ENCODE measurements around the gene KLF15. TPM values are rescaled to one million over a fixed set of nuclear protein-coding genes. Genes with fewer than 3 reads are reported as not detected.

KLF15 gene
- polyA plus RNA-seq, 1 donor (not counting 4 experiments of a cell fraction or from before 2014, with no cell fraction given): 0.03 TPM

DNA sequence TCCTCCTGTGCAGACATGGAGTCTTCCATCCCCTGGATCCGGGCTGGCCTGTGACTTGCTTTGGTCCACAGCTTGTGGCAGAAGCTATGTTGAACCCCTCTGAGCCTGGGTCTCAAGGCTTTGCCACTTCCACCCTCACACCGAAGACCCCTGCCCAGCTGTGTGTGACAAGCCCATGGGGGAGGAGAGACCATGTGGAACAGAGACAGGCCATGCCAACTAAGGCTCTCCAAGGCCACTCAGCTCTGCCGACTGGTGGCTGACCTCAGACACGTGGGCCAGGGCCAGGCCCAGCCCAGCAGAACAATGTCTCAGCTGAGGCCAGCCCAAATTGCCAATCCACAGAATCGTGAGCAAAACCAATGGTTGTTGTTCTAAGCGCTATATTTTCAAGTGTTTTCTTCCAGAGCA is 21.1 kb upstream of the KLF15 start:
- Histone ChIP-seq H3K27ac (ENCODE audit: control insufficient read depth, insufficient read depth, low read length) (no peak overlapping the region), H2AFZ (ENCODE audit: control insufficient read depth, low read length) (no peak overlapping the region), H3K27me3 (ENCODE audit: control insufficient read depth, extremely low read depth, insufficient read depth, low read length) (peaks cover 12% of the 10 kb centered on the region), H3K4me3 (ENCODE audit: control insufficient read depth in 2 of 3, extremely low read depth in 1 of 3, insufficient read depth in 2 of 3, low read depth in 1 of 3, low read length in 3 of 3) (no peak overlapping the region), H3K4me2 (ENCODE audit: control insufficient read depth, extremely low read depth, insufficient read depth, low read depth, low read length) (no peak overlapping the region), H3K79me2 (ENCODE audit: control insufficient read depth, insufficient read depth, low read length) (no peaks in the 10 kb centered on the region), H3K36me3 (ENCODE audit: control insufficient read depth in 2 of 2, extremely low read depth in 1 of 2, insufficient read depth in 2 of 2, low read length in 2 of 2) (no peaks in the 10 kb centered on the region), H3K9me3 (ENCODE audit: control insufficient read depth, low read depth, low read length) (no peaks in the 10 kb centered on the region), H3K9ac (ENCODE audit: control insufficient read depth, extremely low read depth, insufficient read depth, low read length) (no peak overlapping the region), H3K4me1 (ENCODE audit: control insufficient read depth, extremely low read depth, insufficient read depth, low read length) (no peaks in the 10 kb centered on the region), H4K20me1 (ENCODE audit: control insufficient read depth, extremely low read depth, insufficient read depth, low read length) (no peaks in the 10 kb centered on the region), H3K9me1 (ENCODE audit: control insufficient read depth, extremely low read depth, insufficient read depth, low read length) (no peaks in the 10 kb centered on the region)
- TF ChIP-seq, protein P1, sequence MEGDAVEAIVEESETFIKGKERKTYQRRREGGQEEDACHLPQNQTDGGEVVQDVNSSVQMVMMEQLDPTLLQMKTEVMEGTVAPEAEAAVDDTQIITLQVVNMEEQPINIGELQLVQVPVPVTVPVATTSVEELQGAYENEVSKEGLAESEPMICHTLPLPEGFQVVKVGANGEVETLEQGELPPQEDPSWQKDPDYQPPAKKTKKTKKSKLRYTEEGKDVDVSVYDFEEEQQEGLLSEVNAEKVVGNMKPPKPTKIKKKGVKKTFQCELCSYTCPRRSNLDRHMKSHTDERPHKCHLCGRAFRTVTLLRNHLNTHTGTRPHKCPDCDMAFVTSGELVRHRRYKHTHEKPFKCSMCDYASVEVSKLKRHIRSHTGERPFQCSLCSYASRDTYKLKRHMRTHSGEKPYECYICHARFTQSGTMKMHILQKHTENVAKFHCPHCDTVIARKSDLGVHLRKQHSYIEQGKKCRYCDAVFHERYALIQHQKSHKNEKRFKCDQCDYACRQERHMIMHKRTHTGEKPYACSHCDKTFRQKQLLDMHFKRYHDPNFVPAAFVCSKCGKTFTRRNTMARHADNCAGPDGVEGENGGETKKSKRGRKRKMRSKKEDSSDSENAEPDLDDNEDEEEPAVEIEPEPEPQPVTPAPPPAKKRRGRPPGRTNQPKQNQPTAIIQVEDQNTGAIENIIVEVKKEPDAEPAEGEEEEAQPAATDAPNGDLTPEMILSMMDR (optimal IDR thresholded peaks at IDR 0.05 in 1 of 3, IDR thresholded peaks at IDR 0.05 in 1 of 3, conservative IDR thresholded peaks at IDR 0.05 in 1 of 3; ENCODE audit: extremely low read depth in 1 of 3, insufficient read depth in 2 of 3, low read length in 3 of 3): no peak
- TF ChIP-seq EZH2 (IDR thresholded peaks at IDR 0.05; ENCODE audit: low read length): no peak
- dilution Hi-C loops (cut with MboI; ENCODE audit: extremely low pct_ligation_motif_present, low sequenced_read_pairs): no loop called here
- DNase-seq (ENCODE audit: low read depth, low spot score) (no peak), FAIRE-seq (no peak)

DNA sequence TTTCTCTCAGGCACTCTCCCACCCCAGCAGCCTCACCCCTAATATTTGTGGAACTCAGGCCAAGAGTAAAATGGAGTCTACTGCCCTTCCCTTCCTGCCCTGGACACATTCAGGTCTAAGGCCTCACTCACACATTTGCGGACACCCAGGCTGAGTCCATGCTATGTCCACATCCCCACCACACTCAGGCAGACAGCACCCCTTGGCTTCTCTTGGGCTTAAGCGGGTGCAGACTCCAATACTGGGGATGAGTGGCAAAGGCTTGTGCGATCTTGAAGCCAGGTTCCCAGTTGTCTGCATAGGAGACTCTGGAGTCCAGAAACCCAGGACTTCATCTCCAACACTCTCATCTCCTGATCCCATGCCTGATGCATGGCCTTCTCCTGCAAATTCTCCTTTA is 20.0 kb upstream of the KLF15 start:
- H3K9me1 ChIP-seq (ENCODE audit: control insufficient read depth, extremely low read depth, insufficient read depth, low read length): no peaks in the 10 kb centered on the region
- dilution Hi-C loops (cut with MboI; ENCODE audit: extremely low pct_ligation_motif_present, low sequenced_read_pairs): no loop called here
- no peaks in the 10 kb centered on the region for H3K36me3 ChIP-seq (ENCODE audit: control insufficient read depth in 2 of 2, extremely low read depth in 1 of 2, insufficient read depth in 2 of 2, low read length in 2 of 2)
- H3K4me3 ChIP-seq (ENCODE audit: control insufficient read depth in 2 of 3, extremely low read depth in 1 of 3, insufficient read depth in 2 of 3, low read depth in 1 of 3, low read length in 3 of 3): no peak overlapping the region
- H3K4me2 ChIP-seq (ENCODE audit: control insufficient read depth, extremely low read depth, insufficient read depth, low read depth, low read length): no peak overlapping the region
- no peaks in the 10 kb centered on the region for H4K20me1 ChIP-seq (ENCODE audit: control insufficient read depth, extremely low read depth, insufficient read depth, low read length)
- no peak for DNase-seq (ENCODE audit: low read depth, low spot score)
- no peaks in the 10 kb centered on the region for H3K9me3 ChIP-seq (ENCODE audit: control insufficient read depth, low read depth, low read length)
- H3K79me2 ChIP-seq (ENCODE audit: control insufficient read depth, insufficient read depth, low read length): no peaks in the 10 kb centered on the region
- H3K9ac ChIP-seq (ENCODE audit: control insufficient read depth, extremely low read depth, insufficient read depth, low read length): no peak overlapping the region
- peaks cover 12% of the 10 kb centered on the region for H3K27me3 ChIP-seq (ENCODE audit: control insufficient read depth, extremely low read depth, insufficient read depth, low read length)
- no peak overlapping the region for H2AFZ ChIP-seq (ENCODE audit: control insufficient read depth, low read length)
- H3K4me1 ChIP-seq (ENCODE audit: control insufficient read depth, extremely low read depth, insufficient read depth, low read length): no peaks in the 10 kb centered on the region
- TF ChIP-seq, protein P1 (optimal IDR thresholded peaks at IDR 0.05 in 1 of 3, IDR thresholded peaks at IDR 0.05 in 1 of 3, conservative IDR thresholded peaks at IDR 0.05 in 1 of 3; ENCODE audit: extremely low read depth in 1 of 3, insufficient read depth in 2 of 3, low read length in 3 of 3): no peak
- no peak for TF ChIP-seq EZH2 (IDR thresholded peaks at IDR 0.05; ENCODE audit: low read length)
- H3K27ac ChIP-seq (ENCODE audit: control insufficient read depth, insufficient read depth, low read length): no peak overlapping the region
- no peak for FAIRE-seq
